ENCODE measurements around the gene EXOC3L1.
A peak's percentile ranks its signal among the peaks of the same experiment; 100 is the strongest.

EXOC3L1 gene

GRCh38 chr16:67158637-67159600, 31.0 kb downstream of the EXOC3L1 start (continued):
- TF ChIP-seq ZNF48 (tag by site-specific recombination; IDR thresholded peaks at IDR 0.05) (no peak), ZNF561 (tag by site-specific recombination; IDR thresholded peaks at IDR 0.05; ENCODE audit: borderline replicate concordance) (no peak), ZSCAN4 (tag by site-specific recombination; IDR thresholded peaks at IDR 0.05) (no peak), ZNF398 (tag by site-specific recombination; IDR thresholded peaks at IDR 0.05) (no peak), ZNF175 (tag by site-specific recombination; IDR thresholded peaks at IDR 0.05) (no peak), ZNF121 (tag by site-specific recombination; IDR thresholded peaks at IDR 0.05) (no peak), ZNF391 (tag by site-specific recombination; IDR thresholded peaks at IDR 0.05; ENCODE audit: borderline replicate concordance, low read depth) (no peak), ZSCAN18 (tag by site-specific recombination; IDR thresholded peaks at IDR 0.05) (no peak), HOXA7 (CRISPR knock-in tag; IDR thresholded peaks at IDR 0.05; ENCODE audit: borderline replicate concordance) (no peak), ZNF670 (tag by site-specific recombination; IDR thresholded peaks at IDR 0.05; ENCODE audit: low read depth) (no peak), ZNF433 (tag by site-specific recombination; IDR thresholded peaks at IDR 0.05; ENCODE audit: low read depth) (no peak), ZNF521 (tag by site-specific recombination; IDR thresholded peaks at IDR 0.05) (no peak), ZBTB7A (tag by site-specific recombination; IDR thresholded peaks at IDR 0.05; ENCODE audit: low read depth) (no peak), KLF9 (tag by site-specific recombination; IDR thresholded peaks at IDR 0.05; ENCODE audit: low read depth) (peak; percentile 90), ZNF555 (tag by site-specific recombination; conservative IDR thresholded peaks at IDR 0.05) (no peak), MZF1 (tag by site-specific recombination; IDR thresholded peaks at IDR 0.05; ENCODE audit: borderline replicate concordance) (no peak), BCL6B (tag by site-specific recombination; IDR thresholded peaks at IDR 0.05) (no peak), ZNF132 (tag by site-specific recombination; IDR thresholded peaks at IDR 0.05; ENCODE audit: borderline replicate concordance) (no peak), GLI4 (tag by site-specific recombination; IDR thresholded peaks at IDR 0.05) (no peak), SP3 (tag by site-specific recombination; IDR thresholded peaks at IDR 0.05) (peak; percentile 67), ZNF610 (tag by site-specific recombination; IDR thresholded peaks at IDR 0.05; ENCODE audit: borderline replicate concordance) (no peak), ZNF341 (tag by site-specific recombination; IDR thresholded peaks at IDR 0.05; ENCODE audit: low read depth) (no peak), ZNF37A (tag by site-specific recombination; IDR thresholded peaks at IDR 0.05) (no peak), ZNF510 (tag by site-specific recombination; IDR thresholded peaks at IDR 0.05; ENCODE audit: insufficient replicate concordance) (no peak), ZBTB10 (tag by site-specific recombination; IDR thresholded peaks at IDR 0.05) (no peak)

All from HEK293 (cell line).